SKM-1 treated with dmso at 0.1 percent for 144 hours (cell line): ENCODE results near the gene JMJD1C.
A peak's percentile ranks its signal among the peaks of the same experiment; 100 is the strongest.
"Not testable (repeated sequence)": the region's sequence is repeated elsewhere in the genome, so short reads cannot be mapped to it uniquely, and the experiment has no call there.

Experiments
- DNase-seq: peaks from one replicate; lab custom pipeline; 2025; ENCODE audit not compliant: unreplicated experiment; lab: John Stamatoyannopoulos, UW

Gene JMJD1C

DNA sequence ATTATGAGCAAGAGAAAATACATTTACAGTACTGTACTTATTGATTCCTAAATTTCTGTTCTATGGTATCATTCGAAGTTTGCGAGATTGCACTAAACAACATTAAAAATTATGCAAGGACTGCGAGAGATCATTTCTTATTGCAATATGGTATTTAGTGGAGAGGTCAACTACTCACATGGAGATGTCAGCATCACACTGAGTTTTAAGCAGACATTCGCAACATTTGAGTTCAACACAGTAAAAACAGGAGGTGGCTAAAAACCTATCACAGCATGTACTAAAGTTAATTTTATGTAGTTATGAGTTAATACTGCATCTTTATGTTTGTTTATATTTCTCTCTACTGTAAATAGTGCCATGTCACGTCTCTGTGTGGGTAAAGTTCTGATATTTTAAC is 53.5 kb downstream of the JMJD1C start:
- DNase-seq: no peak

DNA sequence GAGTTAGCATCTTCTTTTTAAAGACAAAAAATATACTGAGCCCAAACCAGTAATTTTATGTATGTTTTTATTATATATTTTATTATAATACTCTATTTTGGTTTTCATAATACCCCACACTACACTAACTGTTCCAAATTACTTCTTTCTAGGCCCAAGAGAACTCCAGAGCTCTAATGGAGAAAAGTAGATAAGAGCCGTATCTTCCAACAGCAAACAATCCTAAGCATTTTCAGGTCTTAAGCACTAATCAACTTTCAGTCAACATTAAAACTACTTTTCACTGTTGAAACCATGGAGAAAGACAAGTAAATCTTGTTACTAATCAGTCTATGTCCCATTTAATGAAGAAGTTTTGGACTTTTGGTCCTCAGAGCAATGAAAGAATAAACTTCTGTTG is 55.1 kb downstream of the JMJD1C start:
- DNase-seq: no peak

DNA sequence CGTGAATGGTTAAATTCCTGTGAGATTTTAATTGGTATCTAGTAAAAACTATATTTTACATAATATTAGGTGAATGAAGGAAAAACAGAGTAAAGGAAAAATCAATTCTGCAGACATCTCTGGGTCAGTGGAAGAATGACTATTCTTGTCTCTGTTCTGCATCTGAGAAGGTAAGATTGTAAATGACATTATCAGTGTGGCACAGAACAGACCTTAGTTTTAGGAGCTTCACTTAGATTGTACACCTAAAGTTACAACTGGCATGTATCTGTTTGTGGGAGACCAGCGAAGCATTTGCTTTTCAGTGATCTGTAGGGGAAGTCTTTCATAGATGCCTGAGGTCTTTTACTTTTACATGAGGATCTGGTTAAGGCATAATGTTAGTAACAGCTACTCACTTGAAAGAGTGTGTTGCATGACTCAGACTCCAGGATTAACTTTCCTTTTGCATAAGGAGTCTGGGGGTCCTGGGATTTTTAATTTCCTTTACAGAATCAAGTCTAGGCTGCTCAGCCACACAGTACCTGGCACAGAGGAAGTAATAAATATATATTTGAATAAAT is 56.2 kb downstream of the JMJD1C start:
- DNase-seq: no peak

- DNase-seq: no peak
Observed at GRCh38 chr10:63407136-63407662, 58.6 kb downstream of the JMJD1C start.

DNA sequence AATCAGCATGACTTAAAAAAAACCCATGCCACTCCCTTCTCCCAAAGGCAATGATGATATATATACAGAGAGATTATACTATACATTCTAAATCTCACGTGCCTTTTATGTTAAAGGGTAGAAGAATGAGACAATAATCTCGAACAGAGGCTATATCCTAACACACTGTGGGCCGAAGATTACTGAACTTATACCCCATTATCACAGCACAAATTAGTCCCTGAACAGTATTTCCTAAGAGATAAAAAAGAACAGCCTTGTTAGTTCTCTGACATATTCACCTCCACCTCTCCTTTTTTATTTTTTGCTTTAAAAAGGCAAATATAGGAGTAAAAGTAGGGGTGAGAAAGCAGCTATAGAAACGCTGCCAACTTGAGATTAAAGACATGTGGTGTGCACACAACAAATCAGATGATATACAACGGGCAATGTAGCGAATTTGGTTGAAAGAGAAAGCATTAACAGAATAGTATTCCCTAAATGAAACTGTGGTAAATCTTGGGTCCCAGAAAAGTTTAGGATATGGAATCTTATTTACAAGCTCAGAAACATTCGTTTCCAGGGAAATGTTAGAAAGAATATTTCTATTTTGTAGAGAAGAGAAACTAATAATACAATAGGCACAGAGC is 69.5 kb downstream of the JMJD1C start:
- no peak for DNase-seq

DNA sequence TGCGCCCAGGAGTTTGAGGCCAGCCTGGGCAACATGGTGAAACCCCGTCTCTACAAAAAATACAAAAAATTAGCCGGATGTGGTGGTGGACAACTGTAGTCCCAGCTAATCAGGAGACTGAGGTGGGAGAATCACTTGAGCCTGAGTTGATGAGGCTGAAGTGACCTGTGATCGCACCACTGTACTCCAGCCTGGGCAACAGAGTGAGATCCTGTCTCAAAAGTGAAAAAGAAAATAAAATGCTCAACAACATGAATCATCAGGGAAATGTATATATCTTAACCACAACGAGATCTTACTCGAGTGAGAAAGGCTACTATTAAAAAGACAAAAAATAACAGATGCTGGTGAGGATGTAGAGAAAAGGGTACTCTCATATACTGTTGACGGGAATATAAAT is 72.7 kb downstream of the JMJD1C start:
- no peak for DNase-seq

- no peak for DNase-seq
Observed at GRCh38 chr10:63392224-63392623, 73.6 kb downstream of the JMJD1C start.

DNA sequence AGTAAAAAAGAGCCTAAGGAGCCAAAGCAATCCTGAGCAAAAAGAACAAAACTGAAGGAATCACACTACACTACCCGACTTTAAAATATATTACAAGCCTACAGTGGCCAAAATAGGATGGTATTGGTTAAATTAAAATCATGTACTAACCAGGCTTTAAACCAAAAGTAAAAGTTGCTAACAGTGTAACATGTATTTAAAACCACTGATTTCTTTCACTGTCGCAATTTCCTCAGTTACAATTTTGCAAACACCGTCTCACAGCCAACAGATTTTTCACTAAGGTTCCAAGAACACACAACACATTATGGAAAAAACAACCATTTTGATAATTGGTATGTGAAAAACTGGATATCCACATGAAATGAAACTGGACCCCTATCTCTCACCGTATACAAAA is 74.0 kb downstream of the JMJD1C start:
- peak; percentile 2 for DNase-seq

DNA sequence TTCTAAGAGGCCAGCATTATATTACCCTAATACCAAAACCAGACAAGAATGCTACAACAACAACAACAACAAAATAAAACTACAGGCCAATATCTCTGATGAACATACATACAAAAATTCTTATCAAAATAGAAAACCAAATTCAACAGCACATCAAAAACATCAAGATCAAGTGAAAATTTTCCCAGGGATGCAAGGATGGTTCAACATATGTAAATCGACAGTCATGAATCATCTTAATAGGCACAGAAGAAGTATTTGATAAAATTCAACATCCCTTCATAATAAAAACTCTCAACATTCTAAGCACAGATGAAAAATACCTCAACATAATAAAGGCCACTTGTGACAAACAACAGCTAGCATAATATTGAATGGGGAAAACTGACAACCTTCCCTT is 75.3 kb downstream of the JMJD1C start:
- no peak for DNase-seq

DNA sequence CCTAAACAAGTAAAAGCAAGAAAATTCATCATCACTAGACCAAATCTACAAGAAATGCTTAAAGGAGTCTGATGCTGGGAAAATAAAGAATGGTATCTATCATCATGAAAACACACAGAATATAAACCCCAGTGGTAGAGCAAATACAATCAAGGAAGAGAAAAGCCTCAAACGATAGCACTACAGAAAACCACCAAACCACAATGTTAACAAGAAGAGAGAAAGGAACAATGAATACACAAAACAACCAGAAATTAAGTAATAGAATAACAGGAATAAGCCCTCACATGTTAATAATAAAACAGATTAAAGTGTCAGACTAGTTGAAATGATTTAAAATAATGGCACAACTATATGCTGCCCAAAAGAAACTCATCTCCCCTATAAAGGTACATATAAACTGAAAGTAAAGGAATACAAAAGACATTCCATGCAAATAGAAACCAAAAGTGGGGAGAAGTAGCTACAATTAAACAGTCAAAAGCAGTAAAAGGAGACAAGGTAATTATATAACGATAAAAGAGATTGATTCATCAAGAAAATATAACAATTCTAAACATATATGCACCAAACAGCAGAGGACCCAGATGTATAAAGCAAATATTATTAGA is 77.3 kb downstream of the JMJD1C start:
- no peak for DNase-seq

DNA sequence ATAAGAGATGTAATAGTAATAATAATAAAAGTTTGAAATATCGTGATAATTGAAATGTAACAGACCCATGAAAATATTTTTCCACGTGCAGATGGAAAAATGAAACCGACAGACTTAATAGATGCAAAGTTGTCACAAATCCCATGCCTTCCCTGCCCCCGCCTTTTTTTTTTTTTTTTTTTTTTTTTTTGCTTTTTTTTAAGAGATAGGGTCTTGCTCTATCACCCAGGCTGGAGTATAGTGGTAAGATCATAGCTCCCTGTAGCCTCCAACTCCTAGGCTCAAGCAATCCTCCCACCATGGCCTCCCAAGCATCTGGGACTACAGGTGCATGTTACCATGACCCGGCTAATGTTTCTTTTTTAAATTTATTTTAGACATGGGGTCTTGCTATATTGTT is 80.5 kb downstream of the JMJD1C start:
- DNase-seq: no peak

DNA sequence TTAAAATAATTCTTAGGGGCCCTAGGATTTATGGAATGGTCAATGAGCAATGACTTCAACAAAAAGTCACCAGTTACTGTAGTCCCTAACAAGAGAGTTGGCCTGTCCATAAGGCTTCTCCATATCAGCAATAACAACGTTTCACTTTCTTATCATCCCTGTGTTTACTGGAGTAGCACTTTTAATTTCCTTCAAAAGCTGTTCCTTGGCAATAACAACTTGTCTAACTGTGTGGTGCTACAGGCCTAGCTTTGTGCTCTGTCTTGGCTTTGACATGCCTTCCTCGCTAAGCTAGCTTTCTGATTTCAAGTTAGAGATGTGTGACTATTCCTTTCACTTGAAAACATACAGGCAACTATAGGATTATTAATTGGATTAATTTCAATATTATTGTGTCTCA is 81.1 kb downstream of the JMJD1C start:
- DNase-seq: no peak

DNA sequence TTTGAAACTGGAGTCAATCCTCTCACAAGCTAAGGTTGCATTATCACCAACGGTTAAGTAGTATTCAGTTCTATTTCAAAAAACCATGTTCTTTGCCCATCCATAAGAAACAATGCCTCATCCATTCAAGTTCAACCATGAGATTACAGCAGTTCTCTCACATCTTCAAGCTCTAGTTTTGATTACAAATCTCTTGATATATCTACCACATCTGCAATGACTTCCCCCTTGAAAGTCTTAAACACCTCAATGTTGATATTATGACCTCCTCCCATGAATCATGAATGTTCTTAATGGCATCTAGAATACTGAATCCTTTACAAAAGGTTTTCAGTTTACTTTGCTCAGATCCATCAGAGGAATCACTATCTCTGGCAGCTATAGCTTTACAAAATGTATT is 81.8 kb downstream of the JMJD1C start:
- no peak for DNase-seq

DNA sequence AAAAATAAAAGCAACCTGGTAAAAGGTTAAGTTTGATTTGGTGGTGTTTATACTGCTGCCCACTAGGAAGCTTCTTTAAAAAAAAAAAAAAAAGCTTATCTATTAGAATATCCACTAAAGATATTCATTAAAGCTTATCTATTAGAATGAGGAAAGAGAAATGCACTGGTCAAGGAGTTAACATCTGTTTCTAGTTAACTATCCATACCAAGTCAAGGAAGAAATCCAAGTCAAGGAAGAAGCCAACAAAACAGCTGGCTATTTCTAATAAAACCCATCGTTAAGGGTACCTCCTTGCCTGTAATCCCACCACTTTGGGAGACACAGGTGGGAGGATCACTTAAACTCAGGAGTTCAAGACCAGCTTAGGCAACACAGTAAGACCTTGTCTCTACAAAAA is 82.6 kb downstream of the JMJD1C start:
- no peak for DNase-seq

DNA sequence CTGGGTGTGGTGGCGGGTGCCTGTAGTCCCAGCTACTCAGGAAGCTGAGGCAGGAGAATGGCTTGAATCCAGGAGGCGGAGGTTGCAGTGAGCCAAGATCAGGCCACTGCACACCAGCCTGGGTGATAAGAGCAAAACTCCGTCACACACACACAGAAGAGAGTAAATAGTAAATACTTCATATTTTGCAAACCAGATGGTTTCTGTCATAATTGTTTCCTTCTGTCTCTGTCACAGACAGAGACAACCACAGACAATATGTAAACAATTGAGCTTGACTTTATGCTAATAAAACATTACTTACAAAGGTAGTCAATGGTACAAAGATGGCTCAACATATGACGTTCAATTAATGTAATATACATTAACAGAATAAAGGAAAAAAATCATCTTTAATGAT is 83.7 kb downstream of the JMJD1C start:
- DNase-seq: no peak

DNA sequence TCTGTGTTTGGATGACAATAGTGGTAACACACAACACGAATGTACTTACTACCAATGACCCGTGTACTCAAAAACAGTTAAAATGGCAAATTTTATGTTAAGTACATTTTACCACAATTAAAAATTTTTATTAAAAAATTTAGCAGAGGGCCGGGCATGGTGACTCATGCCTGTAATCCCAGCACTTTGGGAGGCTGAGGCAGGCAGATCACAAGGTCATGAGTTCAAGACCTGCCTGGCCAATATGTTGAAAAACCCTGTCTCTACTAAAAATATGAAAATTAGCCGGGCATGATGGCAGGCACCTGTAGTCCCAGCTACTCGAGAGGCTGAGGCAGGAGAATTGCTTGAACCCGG is 88.5 kb downstream of the JMJD1C start:
- DNase-seq: not testable (repeated sequence)

GRCh38 chr10:63376560-63377304 is 89.0 kb downstream of the JMJD1C start:
- DNase-seq: no peak

DNA sequence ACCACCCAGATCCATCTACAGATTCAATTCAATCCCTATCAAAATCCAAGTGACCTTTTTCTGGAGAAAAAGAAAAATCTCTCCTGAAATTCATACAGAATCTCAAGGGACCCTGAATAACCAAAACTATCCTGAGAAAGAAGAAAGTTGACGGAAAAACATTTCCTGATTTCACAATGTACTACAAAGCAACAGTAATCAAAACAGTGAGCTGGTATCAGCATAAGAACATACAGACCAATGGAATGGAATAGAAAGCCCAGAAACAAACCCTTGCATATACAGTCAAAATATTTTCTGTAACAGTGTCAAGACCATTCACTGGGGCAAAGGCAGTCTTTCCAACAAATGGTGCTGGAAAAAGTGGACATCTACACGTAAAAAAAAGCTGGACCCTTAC is 89.9 kb downstream of the JMJD1C start:
- no peak for DNase-seq

DNA sequence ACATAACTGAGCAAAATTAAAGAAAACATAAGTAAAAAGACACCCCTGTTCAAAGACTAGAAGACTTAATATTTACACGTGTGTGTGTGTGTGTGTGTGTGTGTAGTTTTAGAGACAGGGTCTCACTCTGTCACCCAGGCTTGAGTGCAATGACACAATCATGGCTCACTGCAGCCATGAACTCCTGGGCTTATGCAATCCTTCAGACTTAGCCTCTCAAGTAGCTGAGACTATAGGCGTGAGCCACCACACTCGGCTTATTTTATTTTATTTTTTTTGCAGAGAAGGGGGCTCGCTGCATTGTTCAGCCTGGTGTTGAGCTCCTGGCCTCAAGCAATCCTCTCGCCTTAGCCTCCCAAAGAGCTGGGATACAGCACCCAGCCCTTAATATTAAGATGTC is 90.3 kb downstream of the JMJD1C start:
- no peak for DNase-seq

- no peak for DNase-seq
Observed at GRCh38 chr10:63374991-63375390, 90.8 kb downstream of the JMJD1C start.

GRCh38 chr10:63373176-63373575 is 92.6 kb downstream of the JMJD1C start:
- DNase-seq: no peak

DNA sequence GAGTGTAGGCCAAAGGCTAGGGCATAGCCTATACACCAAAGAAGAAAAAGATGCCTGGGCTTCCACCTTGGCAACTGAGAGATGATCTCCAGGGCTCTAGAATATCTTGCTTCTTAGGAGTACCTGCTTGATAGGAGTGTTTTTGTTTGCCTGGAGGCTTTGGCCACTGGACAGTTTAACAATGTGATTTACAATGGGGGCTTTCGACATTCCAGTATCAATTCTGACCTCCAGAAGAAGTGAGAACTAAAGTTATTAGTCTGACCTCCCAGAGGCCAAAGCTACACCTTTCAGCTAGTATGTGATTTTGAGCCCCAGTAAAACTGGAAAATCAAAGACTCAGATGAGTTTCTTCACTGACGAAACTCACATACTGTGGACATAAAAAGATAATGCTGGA is 96.1 kb downstream of the JMJD1C start:
- no peak for DNase-seq
